Adrenal gland (tissue), 12 donors: Measurements from ENCODE around the gene NDRG2. TPM values are rescaled to one million over a fixed set of nuclear protein-coding genes. Genes with fewer than 3 reads are reported as not detected.
A peak's percentile ranks its signal among the peaks of the same experiment; 100 is the strongest.

Experiments used
- DNase-seq, 7 donors: peaks; one replicate each; pipeline ENCODE4 v3.0.0-alpha.2; 2019 to 2020
- H3K27ac ChIP-seq, 5 donors: fragments of 200-600 bp; sonication (generic) in 4 of 5; 1 replicate in 3 of 5; 2 replicates in 2 of 5; pipeline versions ENCODE4 v1.5.1 to v1.8.0; 2016 to 2020; ENCODE audit warnings: mild to moderate bottlenecking in 1 of 5
- H3K27me3 ChIP-seq: fragments of 200-600 bp; 2 replicates; pipeline ENCODE4 v1.8.0; 2021
- H3K36me3 ChIP-seq, 2 donors: fragments of 200-600 bp; replicated peaks in 1 of 2; 1 replicate in 1 of 2; 2 replicates in 1 of 2; pipeline versions ENCODE4 v1.5.1 to v1.8.0; 2018 to 2022
- H3K4me1 ChIP-seq, 2 donors: fragments of 200-600 bp; replicated peaks in 1 of 2; 1 replicate in 1 of 2; 2 replicates in 1 of 2; pipeline versions ENCODE4 v1.5.1 to v1.8.0; 2018 to 2021
- H3K4me3 ChIP-seq, 4 donors: fragments of 200-600 bp; sonication (generic) in 3 of 4; one replicate each; pipeline ENCODE4 v1.5.1; 2016 to 2018
- H3K9me3 ChIP-seq, 3 donors: fragments of 200-600 bp; sonication (generic) in 1 of 3; replicated peaks in 1 of 3; 1 replicate in 2 of 3; 2 replicates in 1 of 3; pipeline versions ENCODE4 v1.5.1 to v1.8.0; 2016 to 2021
- CTCF ChIP-seq, 6 experiments: fragments of 450-650 bp in 4 of 6; fragments of 200-600 bp in 2 of 6; sonication (generic) in 1 of 6; IDR thresholded peaks; 1 replicate in 5 of 6; 2 replicates in 1 of 6; pipeline versions ENCODE4 v1.5.1 to v1.8.0; 2016 to 2021; ENCODE audit warnings: antibody characterized with exemption in 6 of 6, mild to moderate bottlenecking in 2 of 6, moderate library complexity in 1 of 6
- POLR2A ChIP-seq, 2 donors: fragments of 450-650 bp; IDR thresholded peaks; one replicate each; pipeline ENCODE4 v1.6.1; 2017; ENCODE audit warnings: antibody characterized with exemption in 2 of 2, mild to moderate bottlenecking in 2 of 2, moderate library complexity in 1 of 2
- WGBS, 4 donors: extraction: QIAGEN DNeasy Blood & Tissue Kit in 2 of 4; methylation state at CpG; one replicate each; pipeline versions ENCODE4 v1.1.5 to v1.1.7; 2013 to 2017; 5-methylcytosine and 5-hydroxymethylcytosine counted together
- intact Hi-C, 2 donors: fragments of 100-400 bp; cut with DNase I; formaldehyde crosslinking; loops; one replicate each; pipeline versions ENCODE4 v1.14.1 to v1.15.0; 2022 to 2023
- polyA plus RNA-seq, 3 donors: library from polyadenylated mRNA; stranded (reverse); fragments of 200-250 nt in 2 of 3; fragments of 350-450 nt in 1 of 3; fragmentation: Illumina TruSeq in 1 of 3; extraction: RNeasy Lipid Tissue Mini Kit (QIAGEN cat#74804) in 1 of 3; gene quantifications; one replicate each; pipeline ENCODE4 v1.2.3, GENCODE V29; 2013 to 2014
- total RNA-seq, 9 donors: library from RNA; depleted of rRNA in 4 of 9; stranded (reverse); fragments of >200 nt in 4 of 9; fragments of 120-200 nt in 1 of 9; fragmentation: NEBNext Ultra II Directional in 1 of 9; extraction: Animal tissue kit (Norgen Biotek cat#: 25700) in 1 of 9; gene quantifications; one replicate each; pipeline versions ENCODE4 v1.1.0 to v1.2.4, GENCODE V29; 2013 to 2023
- donor health status: healthy with polysubstance abuse.
- donor health status: Bipolar disorder and iron deficiency.
- donor health status: DM: yes; HTN: yes; CAD: no.
- donor health status: DM: no; HTN: no; CAD: no.
- donor health status: DM: no; HTN: no; CAD: no.
- donor health status: DM: yes; HTN: yes; CAD: no.

The NDRG2 gene
- total and polyA plus RNA-seq, 12 donors: 116 to 1,323 (median 629) TPM

GRCh38 chr14:21020977-21021545 is 3.8 kb downstream of the NDRG2 start:
- DNase-seq: no peak
- WGBS, 4 donors: 82 to 90% (median 87%) methylated on average over 5 of the region's 5 CpGs
- peaks cover 0 to 55% of the 10 kb centered on the region in 2 donors for H3K36me3 ChIP-seq
- H3K27me3 ChIP-seq: no peaks in the 10 kb centered on the region
- TF ChIP-seq CTCF (IDR thresholded peaks at IDR 0.05): no peak
- TF ChIP-seq POLR2A (IDR thresholded peaks at IDR 0.05): no peak
- H3K9me3 ChIP-seq: no peaks in the 10 kb centered on the region
- peak overlapping the region in 2 of 5 donors; percentile 15 to 20 for H3K27ac ChIP-seq
- no peak overlapping the region for H3K4me3 ChIP-seq
- intact Hi-C loops: loop anchor here in 1 of 2 donors (5.0 kb wide), 1 partner anchor 71 kb away; no protein-coding TSS in a partner anchor
- peaks cover 29 to 49% of the 10 kb centered on the region in 2 donors for H3K4me1 ChIP-seq

DNA sequence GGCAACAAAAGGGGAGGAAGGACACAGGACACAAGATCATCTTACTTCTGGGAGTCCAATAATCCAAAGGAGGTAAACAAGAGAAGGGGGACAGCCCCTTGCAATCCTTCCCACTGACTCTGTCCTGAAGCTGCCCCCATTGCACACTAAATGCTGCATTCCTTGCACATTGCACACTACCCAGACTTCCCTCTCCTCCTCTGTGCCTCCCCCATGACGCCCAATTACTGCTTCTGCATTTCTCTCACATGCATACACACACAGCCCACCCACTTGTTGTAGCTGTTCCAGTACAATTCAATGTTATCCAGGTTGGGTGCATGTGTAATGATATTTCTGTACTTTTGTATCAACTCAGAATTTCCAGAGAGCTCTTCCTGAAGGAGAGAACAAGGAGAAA is 5.5 kb downstream of the NDRG2 start:
- peak overlapping the region in 1 of 5 donors; percentile 17 for H3K27ac ChIP-seq
- H3K4me1 ChIP-seq: peaks cover 32 to 46% of the 10 kb centered on the region in 2 donors
- TF ChIP-seq POLR2A (IDR thresholded peaks at IDR 0.05): no peak
- no peak for TF ChIP-seq CTCF (IDR thresholded peaks at IDR 0.05)
- H3K4me3 ChIP-seq: no peak overlapping the region
- no peaks in the 10 kb centered on the region for H3K27me3 ChIP-seq
- DNase-seq: no peak
- H3K9me3 ChIP-seq: no peaks in the 10 kb centered on the region
- peaks cover 0 to 55% of the 10 kb centered on the region in 2 donors for H3K36me3 ChIP-seq
- intact Hi-C loops: loop anchor here in 1 of 2 donors (5.0 kb wide), 1 partner anchor 73 kb away; no protein-coding TSS in a partner anchor
- 44 to 71% (median 55%) methylated on average over 1 of the region's 1 CpG for WGBS, 4 donors

DNA sequence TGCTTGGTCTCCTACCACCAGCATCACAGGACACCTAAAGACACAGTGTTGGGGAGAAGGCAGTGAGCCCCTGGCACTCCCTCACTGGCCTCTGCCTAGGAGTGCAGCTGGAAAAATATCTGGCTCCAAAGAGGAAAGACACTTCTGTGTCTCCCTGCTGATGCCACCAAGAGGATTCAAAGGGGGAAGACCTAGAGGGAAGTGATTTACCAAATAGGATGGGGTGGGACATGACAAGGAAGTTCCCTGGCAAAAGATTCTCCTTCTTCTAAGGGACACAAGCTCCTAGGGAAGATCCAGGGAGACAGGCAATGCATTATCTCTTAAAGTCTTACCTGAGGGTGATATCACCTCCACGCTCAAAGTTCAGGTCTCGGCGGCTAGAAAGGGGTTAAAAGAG is 6.1 kb downstream of the NDRG2 start:
- DNase-seq: no peak
- no peaks in the 10 kb centered on the region for H3K27me3 ChIP-seq
- peaks cover 0 to 55% of the 10 kb centered on the region in 2 donors for H3K36me3 ChIP-seq
- no peak overlapping the region for H3K27ac ChIP-seq
- no peaks in the 10 kb centered on the region for H3K9me3 ChIP-seq
- TF ChIP-seq POLR2A (IDR thresholded peaks at IDR 0.05) (no peak), CTCF (IDR thresholded peaks at IDR 0.05) (no peak)
- WGBS, 4 donors: 88 to 96% (median 92%) methylated on average over 3 of the region's 3 CpGs
- intact Hi-C loops: loop anchor here in 1 of 2 donors (5.0 kb wide), 1 partner anchor 74 kb away; no protein-coding TSS in a partner anchor
- H3K4me3 ChIP-seq: no peak overlapping the region
- H3K4me1 ChIP-seq: peaks cover 30 to 44% of the 10 kb centered on the region in 2 donors

GRCh38 chr14:21018286-21018685 is 6.6 kb downstream of the NDRG2 start:
- H3K36me3 ChIP-seq: peaks cover 0 to 55% of the 10 kb centered on the region in 2 donors
- H3K4me3 ChIP-seq: no peak overlapping the region
- H3K9me3 ChIP-seq: no peaks in the 10 kb centered on the region
- 72 to 85% (median 80%) methylated on average over 7 of the region's 7 CpGs for WGBS, 4 donors
- H3K27ac ChIP-seq: no peak overlapping the region
- peaks cover 26 to 39% of the 10 kb centered on the region in 2 donors for H3K4me1 ChIP-seq
- no peaks in the 10 kb centered on the region for H3K27me3 ChIP-seq
- intact Hi-C loops: loop anchor here in 1 of 2 donors (5.0 kb wide), 1 partner anchor 74 kb away; no protein-coding TSS in a partner anchor
- TF ChIP-seq CTCF (IDR thresholded peaks at IDR 0.05) (no peak), POLR2A (IDR thresholded peaks at IDR 0.05) (no peak)
- DNase-seq: no peak
